Ascending aorta (tissue), 2 donors: Measurements from ENCODE around the gene LEMD2. TPM values are rescaled to one million over a fixed set of nuclear protein-coding genes. Genes with fewer than 3 reads are reported as not detected.

Source experiments
- DNase-seq, 2 donors: peaks; one replicate each; pipeline ENCODE4 v3.0.0-alpha.2; 2019; ENCODE audit warnings: low spot score in 2 of 2
- H3K27ac ChIP-seq, 2 donors: fragments of 200-600 bp; sonication (generic); one replicate each; pipeline ENCODE4 v1.5.1; 2016 to 2017; ENCODE audit warnings: mild to moderate bottlenecking in 1 of 2
- H3K27me3 ChIP-seq: fragments of 200-600 bp; sonication (generic); one replicate; pipeline ENCODE4 v1.5.1; 2017
- H3K36me3 ChIP-seq, 2 donors: fragments of 200-600 bp; sonication (generic); one replicate each; pipeline ENCODE4 v1.5.1; 2016
- H3K4me1 ChIP-seq, 2 donors: fragments of 200-600 bp; sonication (generic); one replicate each; pipeline ENCODE4 v1.5.1; 2016 to 2017; ENCODE audit warnings: mild to moderate bottlenecking in 1 of 2
- H3K4me3 ChIP-seq, 2 donors: fragments of 200-600 bp; sonication (generic); one replicate each; pipeline ENCODE4 v1.5.1; 2016 to 2017; ENCODE audit warnings: mild to moderate bottlenecking in 1 of 2
- H3K9me3 ChIP-seq, 2 donors: fragments of 200-600 bp; sonication (generic); one replicate each; pipeline ENCODE4 v1.5.1; 2016
- CTCF ChIP-seq, 3 experiments: fragments of 200-600 bp in 2 of 3; fragments of 450-650 bp in 1 of 3; sonication (generic) in 2 of 3; IDR thresholded peaks; one replicate each; pipeline ENCODE4 v1.5.1; 2016 to 2019; ENCODE audit warnings: antibody characterized with exemption in 3 of 3, mild to moderate bottlenecking in 1 of 3, moderate library complexity in 1 of 3
- intact Hi-C: fragments of 100-400 bp; cut with DNase I; formaldehyde crosslinking; loops from one replicate; pipeline ENCODE4 v1.15.1; 2023
- total RNA-seq: library from RNA; depleted of rRNA; stranded (reverse); fragments of >200 nt; gene quantifications from one replicate; pipeline ENCODE4 v1.1.0, GENCODE V29; 2016

Gene LEMD2
- total RNA-seq, 1 donor from 2014 or later: 104 TPM

- no peak for DNase-seq
- Histone ChIP-seq H3K27me3 (no peaks in the 10 kb centered on the region), H3K36me3 (no peaks in the 10 kb centered on the region), H3K4me1 (no peaks in the 10 kb centered on the region), H3K27ac (no peak overlapping the region), H3K4me3 (no peak overlapping the region), H3K9me3 (no peaks in the 10 kb centered on the region)
- no peak for TF ChIP-seq CTCF (IDR thresholded peaks at IDR 0.05)
- intact Hi-C loops: no loop called here
Observed at GRCh38 chr6:33824461-33825154, 35.7 kb upstream of the LEMD2 start.

GRCh38 chr6:33823806-33824205 is 34.9 kb upstream of the LEMD2 start:
- H3K27me3 ChIP-seq: no peaks in the 10 kb centered on the region
- H3K36me3 ChIP-seq: no peaks in the 10 kb centered on the region
- no peaks in the 10 kb centered on the region for H3K9me3 ChIP-seq
- intact Hi-C loops: no loop called here
- TF ChIP-seq CTCF (IDR thresholded peaks at IDR 0.05): no peak
- H3K4me3 ChIP-seq: no peak overlapping the region
- no peak overlapping the region for H3K27ac ChIP-seq
- no peaks in the 10 kb centered on the region for H3K4me1 ChIP-seq
- no peak for DNase-seq

- DNase-seq: no peak
- Histone ChIP-seq H3K27ac (no peak overlapping the region), H3K4me3 (no peak overlapping the region), H3K4me1 (no peaks in the 10 kb centered on the region), H3K9me3 (no peaks in the 10 kb centered on the region), H3K36me3 (no peaks in the 10 kb centered on the region), H3K27me3 (no peaks in the 10 kb centered on the region)
- intact Hi-C loops: no loop called here
- TF ChIP-seq CTCF (IDR thresholded peaks at IDR 0.05): peak in 1 of 3 experiments; percentile 9
Observed at GRCh38 chr6:33822575-33823395, 33.9 kb upstream of the LEMD2 start.

GRCh38 chr6:33820784-33821520 is 32.0 kb upstream of the LEMD2 start:
- intact Hi-C loops: no loop called here

More at GRCh38 chr6:33820784-33821520, 32.0 kb upstream of the LEMD2 start:
- TF ChIP-seq CTCF (IDR thresholded peaks at IDR 0.05): no peak
- Histone ChIP-seq H3K36me3 (no peaks in the 10 kb centered on the region), H3K4me1 (no peaks in the 10 kb centered on the region), H3K27ac (no peak overlapping the region), H3K9me3 (no peaks in the 10 kb centered on the region), H3K27me3 (no peaks in the 10 kb centered on the region), H3K4me3 (no peak overlapping the region)
- DNase-seq: no peak
